HepG2 (cell line): ENCODE results near the gene SAMD10. TPM values are rescaled to one million over a fixed set of nuclear protein-coding genes. Genes with fewer than 3 reads are reported as not detected.

Experiments
- ATF1 ChIP-seq: IDR thresholded peaks from 2 replicates; pipeline ENCODE4 v1.6.1; 2016; ENCODE audit warnings: mild to moderate bottlenecking, control low read depth
- E2F5 ChIP-seq: sonication (generic); formaldehyde crosslinking; conservative IDR thresholded peaks from 2 replicates; pipeline ENCODE4 v1.4.0; 2020; ENCODE audit warnings: missing genetic modification reagents
- GLI4 ChIP-seq: sonication (generic); formaldehyde crosslinking; IDR thresholded peaks from 2 replicates; pipeline ENCODE4 v1.5.1; 2020; ENCODE audit warnings: missing genetic modification reagents, mild to moderate bottlenecking, moderate library complexity, borderline replicate concordance
- HNRNPUL1 ChIP-seq: fragments of 200-400 bp; formaldehyde crosslinking; IDR thresholded peaks from 2 replicates; pipeline ENCODE4 v1.6.1; 2017; ENCODE audit warnings: low read depth, mild to moderate bottlenecking, low read length, moderate library complexity
- MAX ChIP-seq: IDR thresholded peaks from 2 replicates; pipeline ENCODE4 v1.6.1; 2012; ENCODE audit warnings: inconsistent platforms
- MBNL3 ChIP-seq: fragments of 250-450 bp; sonication (Bioruptor Pico); conservative IDR thresholded peaks from 2 replicates; pipeline ENCODE4 v1.8.0; 2022; ENCODE audit warnings: mild to moderate bottlenecking, inconsistent platforms
- NCOR1 ChIP-seq: fragments of 200-600 bp; sonication (generic); IDR thresholded peaks from 2 replicates; pipeline ENCODE4 v1.7.0; 2017; ENCODE audit warnings: antibody characterized with exemption, low read length, borderline replicate concordance
- NR2F2 ChIP-seq: IDR thresholded peaks from 2 replicates; pipeline ENCODE4 v1.6.1; 2012; ENCODE audit warnings: low read depth, inconsistent platforms, borderline replicate concordance
- PAWR ChIP-seq: sonication (generic); formaldehyde crosslinking; IDR thresholded peaks from 2 replicates; pipeline ENCODE4 v1.4.0; 2020; ENCODE audit warnings: missing genetic modification reagents, mild to moderate bottlenecking, borderline replicate concordance
- RFX3 ChIP-seq: IDR thresholded peaks from 2 replicates; pipeline ENCODE4 v1.6.1; 2016; ENCODE audit warnings: missing biosample characterization, missing genetic modification reagents
- RFXAP ChIP-seq: sonication (generic); formaldehyde crosslinking; IDR thresholded peaks from 2 replicates; pipeline ENCODE4 v1.4.0; 2020; ENCODE audit warnings: missing genetic modification reagents, borderline replicate concordance
- SMC3 ChIP-seq: IDR thresholded peaks from 2 replicates; pipeline ENCODE4 v1.6.1; 2011; ENCODE audit warnings: low read length, improper control_type of control experiment
- SRSF9 ChIP-seq: fragments of 200-400 bp; formaldehyde crosslinking; IDR thresholded peaks from 2 replicates; pipeline ENCODE4 v1.6.1; 2018; ENCODE audit warnings: borderline replicate concordance, mild to moderate bottlenecking, low read depth, low read length; ENCODE audit not compliant: insufficient read depth, poor library complexity, severe bottlenecking
- THYN1 ChIP-seq: sonication (generic); formaldehyde crosslinking; IDR thresholded peaks from 2 replicates; pipeline ENCODE4 v1.8.1; 2023; ENCODE audit warnings: low read depth, mild to moderate bottlenecking, moderate library complexity, missing genetic modification reagents, borderline replicate concordance
- ZFP91 ChIP-seq: sonication (generic); formaldehyde crosslinking; IDR thresholded peaks from 2 replicates; pipeline ENCODE4 v1.9.0; 2022; ENCODE audit warnings: missing genetic modification reagents, mild to moderate bottlenecking, borderline replicate concordance
- ZNF234 ChIP-seq: sonication (generic); formaldehyde crosslinking; conservative IDR thresholded peaks from 2 replicates; pipeline ENCODE4 v1.5.1; 2020; ENCODE audit warnings: mild to moderate bottlenecking, missing genetic modification reagents
- ZNF329 ChIP-seq: sonication (generic); formaldehyde crosslinking; IDR thresholded peaks from 2 replicates; pipeline ENCODE4 v1.9.0; 2021; ENCODE audit warnings: low read depth, mild to moderate bottlenecking, missing genetic modification reagents
- ZNF503 ChIP-seq: sonication (generic); formaldehyde crosslinking; IDR thresholded peaks from 2 replicates; pipeline ENCODE4 v1.4.0; 2020; ENCODE audit warnings: missing genetic modification reagents
- ZNF550 ChIP-seq: sonication (generic); formaldehyde crosslinking; IDR thresholded peaks from 2 replicates; pipeline ENCODE4 v1.4.0; 2020; ENCODE audit warnings: mild to moderate bottlenecking, missing genetic modification reagents, borderline replicate concordance
- ZNF704 ChIP-seq: sonication (generic); formaldehyde crosslinking; IDR thresholded peaks from 2 replicates; pipeline ENCODE4 v1.8.1; 2023; ENCODE audit warnings: mild to moderate bottlenecking, inconsistent platforms, moderate library complexity, missing genetic modification reagents, borderline replicate concordance
- ZNF784 ChIP-seq: sonication (generic); formaldehyde crosslinking; IDR thresholded peaks from 2 replicates; pipeline ENCODE4 v1.5.1; 2020; ENCODE audit warnings: missing genetic modification reagents, mild to moderate bottlenecking, borderline replicate concordance
- polyA plus RNA-seq, 8 experiments: library from polyadenylated mRNA; depleted of rRNA in 3 of 8; stranded (reverse) in 7 of 8; unstranded in 1 of 8; fragments of >200 nt; fragmentation: Illumina TruSeq in 4 of 8; extraction: Trizol in 4 of 8; gene quantifications; 2 replicates each; pipeline versions ENCODE4 v1.2.1 to v1.2.3, GENCODE V29; 2011 to 2016; ENCODE audit warnings: low read depth in 4 of 8, missing spikeins in 1 of 8, mixed read lengths in 1 of 8; ENCODE audit not compliant: insufficient read depth in 1 of 8
- total RNA-seq, 5 experiments: library from RNA; depleted of rRNA; stranded (reverse); fragments of >200 nt; fragmentation: Illumina TruSeq; extraction: Trizol; gene quantifications; 2 replicates each; pipeline ENCODE4 v1.2.3, GENCODE V29; 2016; ENCODE audit warnings: low read depth in 1 of 5

SAMD10 gene
- total and polyA plus RNA-seq, 2 of the 13 experiments (the other 11 are each of a cell fraction or from before 2014, with no cell fraction given), result 6.1 to 11.0 TPM

GRCh38 chr20:63955827-63956663, 23.4 kb downstream of the SAMD10 start, which contains the start of gene UCKL1 (continued):
- peak; percentile 94 for TF ChIP-seq ZNF503 (CRISPR knock-in tag)
- TF ChIP-seq SRSF9, result no peak
- TF ChIP-seq GLI4, result peak; percentile 99
- TF ChIP-seq NR2F2, result peak; percentile 52; the same call in 1 of the 2 replicates
- no peak; the same call in 1 of the 2 replicates for TF ChIP-seq HNRNPUL1
- TF ChIP-seq PAWR (CRISPR knock-in tag), result peak; percentile 92; the same call in 1 of the 2 replicates
- TF ChIP-seq E2F5 (CRISPR knock-in tag), result peak; percentile 87; the same call in 1 of the 2 replicates
- peak; percentile 99 for TF ChIP-seq ZNF234 (CRISPR knock-in tag)
- TF ChIP-seq MAX, result peak; percentile 93
- no peak; the same call in 1 of the 2 replicates for TF ChIP-seq SMC3
- TF ChIP-seq RFX3 (CRISPR knock-in tag), result no peak
- peak; percentile 92 for TF ChIP-seq NCOR1
- TF ChIP-seq RFXAP (CRISPR knock-in tag), result peak; percentile 97
- TF ChIP-seq ZFP91 (CRISPR knock-in tag), result peak; percentile 98
- no peak for TF ChIP-seq ATF1 (CRISPR knock-in tag)
- TF ChIP-seq ZNF550, result peak; percentile 94; the same call in 1 of the 2 replicates
- 0 out of 2 replicates have a peak, but pooled peaks have one; percentile 55 for TF ChIP-seq MBNL3
- TF ChIP-seq ZNF329 (CRISPR knock-in tag), result peak; percentile 26
- TF ChIP-seq ZNF704, result peak; percentile 100
- peak; percentile 97; the same call in 1 of the 2 replicates for TF ChIP-seq ZNF784 (CRISPR knock-in tag)
- TF ChIP-seq THYN1 (CRISPR knock-in tag), result peak; percentile 98; the same call in 1 of the 2 replicates
